ENCODE measurements around the gene DHX38. TPM values are rescaled to one million over a fixed set of nuclear protein-coding genes. Genes with fewer than 3 reads are reported as not detected.

DHX38 gene
- polyA plus RNA-seq, 4 donors = 40.6 to 63.7 (median 55.9) TPM

- H3K9me3 ChIP-seq (ENCODE audit: control insufficient read depth in 2 of 2, insufficient read depth in 1 of 2, low read depth in 1 of 2, low read length in 1 of 2) = no peaks in the 10 kb centered on the region
- no peaks in the 10 kb centered on the region for H3K27me3 ChIP-seq (ENCODE audit: control insufficient read depth in 3 of 3, insufficient read depth in 3 of 3, low read length in 3 of 3)
- FAIRE-seq = no peak
- peaks cover 0 to 11% (median 2%) of the 10 kb centered on the region in 3 donors for H3K36me3 ChIP-seq (ENCODE audit: control insufficient read depth in 3 of 3, insufficient read depth in 2 of 3, low read depth in 1 of 3, low read length in 3 of 3)
- DNase-seq = no peak
- H3K4me3 ChIP-seq (ENCODE audit: low read depth in 1 of 3, low read length in 3 of 3) = no peak overlapping the region
- whole genome bisulfite sequencing, 3 donors = 35 to 46% (median 38%) methylated on average over 2 of the region's 2 CpGs
- peaks cover 0 to 13% (median 0%) of the 10 kb centered on the region in 3 donors for H3K4me1 ChIP-seq (ENCODE audit: control insufficient read depth in 3 of 3, insufficient read depth in 2 of 3, low read depth in 1 of 3, low read length in 2 of 3)
- no peak overlapping the region for H3K27ac ChIP-seq (ENCODE audit: low read depth in 1 of 3, low read length in 2 of 3)
These were observed 32.8 kb downstream of the DHX38 start for GRCh38 chr16:72126429-72126765.

- WGBS, 3 donors = 79 to 89% (median 85%) methylated on average over 9 of the region's 9 CpGs
- FAIRE-seq (no peak), DNase-seq (no peak)
- H3K27ac ChIP-seq (ENCODE audit: low read depth in 1 of 3, low read length in 2 of 3) = no peak overlapping the region
- H3K4me3 ChIP-seq (ENCODE audit: low read depth in 1 of 3, low read length in 3 of 3) = no peak overlapping the region
- H3K36me3 ChIP-seq (ENCODE audit: control insufficient read depth in 3 of 3, insufficient read depth in 2 of 3, low read depth in 1 of 3, low read length in 3 of 3) = peaks cover 0 to 10% (median 2%) of the 10 kb centered on the region in 3 donors
- peaks cover 0 to 13% (median 0%) of the 10 kb centered on the region in 3 donors for H3K4me1 ChIP-seq (ENCODE audit: control insufficient read depth in 3 of 3, insufficient read depth in 2 of 3, low read depth in 1 of 3, low read length in 2 of 3)
- no peaks in the 10 kb centered on the region for H3K9me3 ChIP-seq (ENCODE audit: control insufficient read depth in 2 of 2, insufficient read depth in 1 of 2, low read depth in 1 of 2, low read length in 1 of 2)
- H3K27me3 ChIP-seq (ENCODE audit: control insufficient read depth in 3 of 3, insufficient read depth in 3 of 3, low read length in 3 of 3) = no peaks in the 10 kb centered on the region
These were observed 35.1 kb downstream of the DHX38 start for GRCh38 chr16:72128701-72129100.

- DNase-seq (no peak), FAIRE-seq (no peak)
- Histone ChIP-seq H3K4me1 (ENCODE audit: control insufficient read depth in 3 of 3, insufficient read depth in 2 of 3, low read depth in 1 of 3, low read length in 2 of 3) (peaks cover 0 to 8% (median 0%) of the 10 kb centered on the region in 3 donors), H3K4me3 (ENCODE audit: low read depth in 1 of 3, low read length in 3 of 3) (no peak overlapping the region), H3K9me3 (ENCODE audit: control insufficient read depth in 2 of 2, insufficient read depth in 1 of 2, low read depth in 1 of 2, low read length in 1 of 2) (no peaks in the 10 kb centered on the region), H3K36me3 (ENCODE audit: control insufficient read depth in 3 of 3, insufficient read depth in 2 of 3, low read depth in 1 of 3, low read length in 3 of 3) (peaks cover 0 to 3% (median 2%) of the 10 kb centered on the region in 3 donors), H3K27ac (ENCODE audit: low read depth in 1 of 3, low read length in 2 of 3) (no peak overlapping the region), H3K27me3 (ENCODE audit: control insufficient read depth in 3 of 3, insufficient read depth in 3 of 3, low read length in 3 of 3) (no peaks in the 10 kb centered on the region)
- 83 to 96% (median 87%) methylated on average over 7 of the region's 7 CpGs for WGBS, 3 donors
These were observed 36.5 kb downstream of the DHX38 start for GRCh38 chr16:72129976-72130656.

GRCh38 chr16:72131036-72131435 is 37.4 kb downstream of the DHX38 start:
- Histone ChIP-seq H3K27me3 (ENCODE audit: control insufficient read depth in 3 of 3, insufficient read depth in 3 of 3, low read length in 3 of 3) (no peaks in the 10 kb centered on the region), H3K4me1 (ENCODE audit: control insufficient read depth in 3 of 3, insufficient read depth in 2 of 3, low read depth in 1 of 3, low read length in 2 of 3) (no peaks in the 10 kb centered on the region), H3K27ac (ENCODE audit: low read depth in 1 of 3, low read length in 2 of 3) (no peak overlapping the region), H3K36me3 (ENCODE audit: control insufficient read depth in 3 of 3, insufficient read depth in 2 of 3, low read depth in 1 of 3, low read length in 3 of 3) (peaks cover 0 to 3% (median 2%) of the 10 kb centered on the region in 3 donors), H3K9me3 (ENCODE audit: control insufficient read depth in 2 of 2, insufficient read depth in 1 of 2, low read depth in 1 of 2, low read length in 1 of 2) (no peaks in the 10 kb centered on the region), H3K4me3 (ENCODE audit: low read depth in 1 of 3, low read length in 3 of 3) (no peak overlapping the region)
- FAIRE-seq (no peak), DNase-seq (no peak)
- 81 to 88% (median 83%) methylated on average over 6 of the region's 6 CpGs for WGBS, 3 donors

GRCh38 chr16:72132726-72133125 is 39.1 kb downstream of the DHX38 start:
- FAIRE-seq = no peak
- H3K36me3 ChIP-seq (ENCODE audit: control insufficient read depth in 3 of 3, insufficient read depth in 2 of 3, low read depth in 1 of 3, low read length in 3 of 3) = peaks cover 0 to 3% (median 2%) of the 10 kb centered on the region in 3 donors

GRCh38 chr16:72134507-72134906 is 40.9 kb downstream of the DHX38 start:
- Histone ChIP-seq H3K36me3 (ENCODE audit: control insufficient read depth in 3 of 3, insufficient read depth in 2 of 3, low read depth in 1 of 3, low read length in 3 of 3) (peaks cover 0 to 3% (median 0%) of the 10 kb centered on the region in 3 donors), H3K27me3 (ENCODE audit: control insufficient read depth in 3 of 3, insufficient read depth in 3 of 3, low read length in 3 of 3) (no peaks in the 10 kb centered on the region), H3K4me1 (ENCODE audit: control insufficient read depth in 3 of 3, insufficient read depth in 2 of 3, low read depth in 1 of 3, low read length in 2 of 3) (no peaks in the 10 kb centered on the region), H3K27ac (ENCODE audit: low read depth in 1 of 3, low read length in 2 of 3) (no peak overlapping the region), H3K9me3 (ENCODE audit: control insufficient read depth in 2 of 2, insufficient read depth in 1 of 2, low read depth in 1 of 2, low read length in 1 of 2) (no peaks in the 10 kb centered on the region), H3K4me3 (ENCODE audit: low read depth in 1 of 3, low read length in 3 of 3) (no peak overlapping the region)
- FAIRE-seq = no peak
- WGBS, 3 donors = 96 to 98% (median 97%) methylated on average over 2 of the region's 2 CpGs
- DNase-seq = no peak

More at GRCh38 chr16:72132726-72133125, 39.1 kb downstream of the DHX38 start:
- 85 to 91% (median 86%) methylated on average over 3 of the region's 3 CpGs for WGBS, 3 donors
- no peaks in the 10 kb centered on the region for H3K9me3 ChIP-seq (ENCODE audit: control insufficient read depth in 2 of 2, insufficient read depth in 1 of 2, low read depth in 1 of 2, low read length in 1 of 2)
- no peak overlapping the region for H3K4me3 ChIP-seq (ENCODE audit: low read depth in 1 of 3, low read length in 3 of 3)
- H3K4me1 ChIP-seq (ENCODE audit: control insufficient read depth in 3 of 3, insufficient read depth in 2 of 3, low read depth in 1 of 3, low read length in 2 of 3) = no peaks in the 10 kb centered on the region
- H3K27ac ChIP-seq (ENCODE audit: low read depth in 1 of 3, low read length in 2 of 3) = no peak overlapping the region
- no peaks in the 10 kb centered on the region for H3K27me3 ChIP-seq (ENCODE audit: control insufficient read depth in 3 of 3, insufficient read depth in 3 of 3, low read length in 3 of 3)
- DNase-seq = no peak

- Histone ChIP-seq H3K9me3 (ENCODE audit: control insufficient read depth in 2 of 2, insufficient read depth in 1 of 2, low read depth in 1 of 2, low read length in 1 of 2) (no peaks in the 10 kb centered on the region), H3K36me3 (ENCODE audit: control insufficient read depth in 3 of 3, insufficient read depth in 2 of 3, low read depth in 1 of 3, low read length in 3 of 3) (peaks cover 0 to under 1% (median 0%) of the 10 kb centered on the region in 3 donors), H3K4me3 (ENCODE audit: low read depth in 1 of 3, low read length in 3 of 3) (no peak overlapping the region), H3K27me3 (ENCODE audit: control insufficient read depth in 3 of 3, insufficient read depth in 3 of 3, low read length in 3 of 3) (no peaks in the 10 kb centered on the region), H3K27ac (ENCODE audit: low read depth in 1 of 3, low read length in 2 of 3) (no peak overlapping the region), H3K4me1 (ENCODE audit: control insufficient read depth in 3 of 3, insufficient read depth in 2 of 3, low read depth in 1 of 3, low read length in 2 of 3) (no peaks in the 10 kb centered on the region)
- FAIRE-seq = no peak
- DNase-seq = no peak
- WGBS, 3 donors = 85 to 92% (median 87%) methylated on average over 15 of the region's 15 CpGs
These were observed 43.9 kb downstream of the DHX38 start for GRCh38 chr16:72137380-72138063.

GRCh38 chr16:72138064-72138572 is 44.5 kb downstream of the DHX38 start:
- H3K4me1 ChIP-seq (ENCODE audit: control insufficient read depth in 3 of 3, insufficient read depth in 2 of 3, low read depth in 1 of 3, low read length in 2 of 3) = no peaks in the 10 kb centered on the region
- no peak for FAIRE-seq
- H3K9me3 ChIP-seq (ENCODE audit: control insufficient read depth in 2 of 2, insufficient read depth in 1 of 2, low read depth in 1 of 2, low read length in 1 of 2) = no peaks in the 10 kb centered on the region
- no peaks in the 10 kb centered on the region for H3K36me3 ChIP-seq (ENCODE audit: control insufficient read depth in 3 of 3, insufficient read depth in 2 of 3, low read depth in 1 of 3, low read length in 3 of 3)
- no peaks in the 10 kb centered on the region for H3K27me3 ChIP-seq (ENCODE audit: control insufficient read depth in 3 of 3, insufficient read depth in 3 of 3, low read length in 3 of 3)
- no peak for DNase-seq
- WGBS, 3 donors = 87 to 92% (median 88%) methylated on average over 4 of the region's 4 CpGs
- H3K27ac ChIP-seq (ENCODE audit: low read depth in 1 of 3, low read length in 2 of 3) = no peak overlapping the region
- H3K4me3 ChIP-seq (ENCODE audit: low read depth in 1 of 3, low read length in 3 of 3) = no peak overlapping the region
